GM12801 (cell line): ENCODE data around the gene SLC25A19.

Source experiments
- CTCF ChIP-seq: IDR thresholded peaks from one replicate; pipeline ENCODE4 v1.5.1; 2011; ENCODE audit warnings: control low read depth; ENCODE audit not compliant: insufficient read length; ENCODE audit errors: extremely low read depth

Gene SLC25A19

GRCh38 chr17:75301049-75301448, 11.8 kb upstream of the SLC25A19 start:
- no peak for TF ChIP-seq CTCF

GRCh38 chr17:75300280-75300679, 11.0 kb upstream of the SLC25A19 start:
- TF ChIP-seq CTCF, result no peak

- no peak for TF ChIP-seq CTCF
Observed at GRCh38 chr17:75295201-75296158, 6.2 kb upstream of the SLC25A19 start.

- TF ChIP-seq CTCF, result no peak
Observed at GRCh38 chr17:75289832-75290337, 652 bp upstream of the SLC25A19 start.

DNA sequence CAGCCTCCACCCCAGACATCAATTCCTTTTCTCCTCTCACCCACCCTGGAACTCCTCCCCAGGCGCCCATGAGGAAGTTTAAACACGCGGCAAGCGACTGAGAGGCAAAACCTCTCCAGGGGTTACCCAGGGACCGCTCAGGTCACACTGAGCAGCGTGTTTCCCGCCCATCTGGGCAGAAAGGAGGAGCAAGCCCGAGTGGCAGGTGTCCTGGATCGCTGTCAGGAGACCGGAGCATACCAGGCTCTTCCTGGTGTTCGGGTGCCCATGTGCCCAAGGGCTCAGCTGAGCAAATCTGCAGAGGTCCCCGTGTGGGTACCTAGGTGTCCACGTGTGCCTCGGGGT, 491 bp downstream of the SLC25A19 start:
- TF ChIP-seq CTCF, result no peak

DNA sequence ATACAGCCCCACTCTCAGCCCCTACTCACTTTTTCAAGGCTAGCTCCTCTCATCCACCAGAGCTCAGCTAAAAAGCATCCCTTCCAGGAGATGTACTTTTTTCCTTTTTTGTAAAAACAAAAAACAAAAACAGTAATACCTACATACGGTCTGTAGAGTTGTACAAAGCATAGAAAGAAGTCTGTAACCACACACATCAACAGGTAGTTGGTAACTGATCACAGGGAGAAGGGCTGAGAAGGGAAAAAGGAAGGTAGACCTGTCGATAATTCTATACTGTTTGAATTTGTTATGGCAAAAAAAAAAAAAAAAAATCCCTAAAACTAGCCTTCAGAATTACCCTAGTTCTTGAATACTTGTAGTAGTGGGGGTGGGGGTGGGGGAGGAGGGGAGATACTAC, 874 bp downstream of the SLC25A19 start:
- TF ChIP-seq CTCF, result no peak

DNA sequence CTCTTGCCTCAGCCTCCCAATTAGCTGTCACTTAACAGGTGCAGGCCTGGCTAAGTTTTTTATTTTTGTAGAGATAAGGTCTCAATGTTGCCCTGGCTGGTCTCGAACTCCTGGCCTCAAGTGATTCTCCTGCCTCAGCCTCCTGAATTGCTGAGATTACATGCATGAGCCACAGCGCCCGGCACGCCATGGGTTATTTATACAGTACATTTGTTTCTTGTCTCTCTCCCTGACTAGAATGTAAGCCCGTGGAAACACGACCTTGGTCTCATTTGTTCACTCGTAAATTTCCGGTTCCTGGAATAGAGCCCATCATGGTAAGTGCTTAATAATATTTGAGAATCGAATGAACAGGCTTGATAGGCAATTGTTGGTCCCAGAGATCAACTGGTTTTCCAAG, 2.0 kb downstream of the SLC25A19 start:
- TF ChIP-seq CTCF, result no peak
